Motor neuron (in vitro differentiated cells): Measurements from ENCODE around the gene CMTM4. TPM values are rescaled to one million over a fixed set of nuclear protein-coding genes. Genes with fewer than 3 reads are reported as not detected.
A peak's percentile ranks its signal among the peaks of the same experiment; 100 is the strongest.
"Not testable (repeated sequence)": the region's sequence is repeated elsewhere in the genome, so short reads cannot be mapped to it uniquely, and the experiment has no call there.

Source experiments
- ATAC-seq, 8 experiments: fragments of 200-7000 bp; cut with Tn5 transposase; replicated peaks in 6 of 8; 2 replicates each; pipeline ENCODE4 v1.8.0; 2021; ENCODE audit warnings: mild to moderate bottlenecking in 8 of 8, moderate library complexity in 8 of 8
- H3K27ac ChIP-seq, 2 donors: fragments of 250-450 bp; sonication (Bioruptor Pico); 2 replicates each; pipeline ENCODE4 v1.9.0; 2021; ENCODE audit warnings: antibody characterized with exemption in 2 of 2, mild to moderate bottlenecking in 2 of 2, moderate library complexity in 1 of 2
- H3K4me1 ChIP-seq, 2 donors: fragments of 250-450 bp; sonication (Bioruptor Pico); replicated peaks in 1 of 2; 2 replicates each; pipeline ENCODE4 v1.6.1; 2021; ENCODE audit warnings: antibody characterized with exemption in 2 of 2, mild to moderate bottlenecking in 2 of 2, moderate library complexity in 1 of 2
- H3K4me3 ChIP-seq, 5 donors: fragments of 250-450 bp; sonication (Bioruptor Pico); 2 replicates each; pipeline ENCODE4 v1.9.0; 2021; ENCODE audit warnings: antibody characterized with exemption in 5 of 5, mild to moderate bottlenecking in 5 of 5, moderate library complexity in 4 of 5
- WGBS, 10 experiments: fragments of 450-650 bp; shearing (Covaris generic); methylation state at CpG; one replicate each; pipeline ENCODE4 v1.0.0; 2022; 5-methylcytosine and 5-hydroxymethylcytosine counted together
- in situ Hi-C, 9 experiments: fragments of 400-800 bp; cut with MboI; loops; one replicate each; pipeline ENCODE4 v1.15.0; 2021; ENCODE audit warnings: low sequenced_read_pairs in 9 of 9, low pct_unique_long_range_greater_than_20kb in 2 of 9; ENCODE audit not compliant: unreplicated experiment in 9 of 9
- total RNA-seq, 8 experiments: library from RNA; unstranded; fragments of 300-600 nt; gene quantifications; 2 replicates each; pipeline versions ENCODE4 v1.2.3 to v1.2.4, GENCODE V29; 2022

The CMTM4 gene
- total RNA-seq, 8 experiments from 2014 or later = 8.3 to 45.3 (median 12.3) TPM

DNA sequence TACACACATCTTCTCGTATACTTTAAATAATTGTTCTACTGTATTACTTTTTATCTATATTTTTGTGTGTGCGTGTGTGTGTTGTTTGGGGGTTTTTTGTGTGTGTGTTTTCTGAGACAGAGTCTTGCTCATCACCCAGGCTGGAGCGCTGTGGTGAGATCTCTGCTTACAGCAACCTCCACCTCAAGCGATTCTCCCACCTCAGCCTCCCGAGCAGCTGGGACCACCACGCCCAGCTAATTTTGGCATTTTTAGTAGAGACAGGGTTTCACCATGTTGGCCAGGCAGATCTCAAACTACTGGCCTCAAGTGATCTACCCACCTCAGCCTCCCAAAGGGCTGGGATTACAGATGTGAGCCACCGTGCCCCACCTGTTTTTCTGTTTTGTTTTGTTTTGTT lies 1.5 kb upstream of the CMTM4 start:
- ATAC-seq = no peak
- in situ Hi-C loops = no loop called here
- H3K4me3 ChIP-seq = no peak overlapping the region
- no peak overlapping the region for H3K27ac ChIP-seq
- H3K4me1 ChIP-seq = peaks cover 9 to 12% of the 10 kb centered on the region in 2 donors
- WGBS, 10 experiments = 33 to 100% (median 92%) methylated on average over 1 to 7 of the region's 7 CpGs; no CpG with 5 or more reads in 1 of the 10 experiments

DNA sequence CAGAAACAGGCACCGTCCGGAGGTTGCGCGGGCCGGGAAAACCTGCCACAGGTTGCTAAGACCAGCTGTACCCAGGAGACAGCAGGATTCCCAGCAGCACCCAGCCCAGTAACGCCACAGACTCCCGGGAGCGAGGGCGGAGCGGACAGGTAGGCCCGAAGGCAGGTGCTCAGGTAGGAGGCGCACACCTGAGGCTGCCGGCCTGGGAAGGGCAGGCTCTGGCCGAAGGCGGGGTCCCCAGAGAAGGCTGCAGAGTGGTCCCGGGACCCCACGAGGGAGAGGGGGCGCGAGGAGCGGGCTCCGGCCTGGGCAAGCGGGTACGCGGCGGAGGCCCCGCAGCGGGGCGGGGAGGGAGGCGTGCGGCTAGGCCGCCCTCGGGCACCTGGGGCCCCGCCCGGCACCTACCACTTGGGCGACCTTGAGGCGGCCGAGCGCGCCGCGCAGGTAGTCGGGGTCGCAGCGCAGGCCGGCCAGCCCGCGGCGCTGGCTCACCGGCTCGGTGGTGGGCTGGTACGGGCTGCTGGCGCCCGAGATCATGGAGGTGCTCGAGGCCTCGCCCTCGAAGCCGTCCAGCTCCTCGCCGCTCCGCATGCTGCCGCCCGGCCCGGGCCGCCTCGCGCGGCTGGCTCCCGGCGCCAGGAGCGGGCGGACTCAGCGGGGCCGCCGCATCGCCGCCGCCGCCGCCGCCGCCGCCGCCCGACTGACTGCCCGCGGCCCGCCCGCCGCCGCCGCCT lies 441 bp downstream of the CMTM4 start:
- WGBS, 10 experiments = 18 to 34% methylated on average over 4 to 13 of the region's 91 CpGs; no CpG with 5 or more reads in 8 of the 10 experiments
- peak in 6 of 8 experiments; percentile 5 to 56 (median 54) for ATAC-seq
- Histone ChIP-seq H3K4me1 (peaks cover 9 to 12% of the 10 kb centered on the region in 2 donors), H3K27ac (peak overlapping the region; percentile 16 to 60), H3K4me3 (peak overlapping the region; percentile 53 to 94 (median 64))
- in situ Hi-C loops = no loop called here

DNA sequence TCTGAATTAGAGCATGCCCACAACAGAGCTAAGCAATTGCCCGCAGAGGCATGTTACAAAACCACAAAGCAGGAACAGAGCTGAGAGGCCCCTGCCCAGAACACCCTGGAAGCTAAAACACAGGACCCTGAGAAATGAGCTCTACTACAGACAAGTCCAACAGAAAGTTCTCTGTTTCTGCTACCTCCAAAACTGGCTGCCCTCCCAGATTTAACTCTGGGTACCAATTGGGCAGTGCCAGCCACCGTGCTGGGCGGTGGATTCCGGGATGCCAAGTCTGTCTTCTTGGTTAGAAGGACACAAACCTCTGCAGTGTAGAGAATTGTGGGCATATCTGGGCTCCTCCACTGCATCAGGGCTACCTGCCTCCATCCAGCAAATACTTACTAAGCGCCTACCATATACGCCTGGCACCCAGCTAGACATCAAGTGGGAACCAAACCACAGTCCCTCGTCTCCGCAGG lies 1.0 kb downstream of the CMTM4 start:
- WGBS, 10 experiments = 55 to 77% (median 62%) methylated on average over 1 to 7 of the region's 8 CpGs; no CpG with 5 or more reads in 5 of the 10 experiments
- Histone ChIP-seq H3K4me1 (peaks cover 9 to 12% of the 10 kb centered on the region in 2 donors), H3K4me3 (peak overlapping the region; percentile 53 to 94 (median 64)), H3K27ac (no peak overlapping the region)
- in situ Hi-C loops = no loop called here
- no peak for ATAC-seq

- in situ Hi-C loops = no loop called here
- no peak for ATAC-seq
- H3K4me3 ChIP-seq = no peak overlapping the region
- 86 to 100% (median 98%) methylated on average over 1 to 4 of the region's 4 CpGs for WGBS, 10 experiments
- no peak overlapping the region for H3K27ac ChIP-seq
- H3K4me1 ChIP-seq = peaks cover 9 to 17% of the 10 kb centered on the region in 2 donors
These were observed 3.4 kb downstream of the CMTM4 start for GRCh38 chr16:66693149-66693548.

GRCh38 chr16:66692341-66692740 lies 4.2 kb downstream of the CMTM4 start:
- ATAC-seq = no peak
- in situ Hi-C loops = no loop called here

DNA sequence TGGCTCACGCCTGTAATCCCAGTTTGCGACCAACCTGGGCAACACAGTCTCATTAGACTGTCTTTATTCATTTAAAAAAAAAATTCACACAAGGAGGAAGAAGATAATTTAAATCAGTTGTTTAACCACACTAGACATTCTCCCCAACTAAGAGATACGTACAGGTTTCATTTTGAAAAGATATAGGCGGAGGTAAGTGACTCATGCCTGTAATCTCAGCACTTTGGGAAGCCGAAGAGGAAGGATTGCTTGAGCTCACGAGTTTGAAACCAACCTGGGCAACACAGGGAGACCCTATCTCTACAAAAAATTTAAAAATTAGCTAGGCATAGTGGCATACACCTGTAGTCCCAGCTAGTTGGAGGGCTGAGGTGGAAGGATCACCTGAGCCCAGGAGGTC lies 5.3 kb downstream of the CMTM4 start:
- in situ Hi-C loops = no loop called here
- no peak overlapping the region for H3K4me3 ChIP-seq
- H3K27ac ChIP-seq = no peak overlapping the region
- WGBS, 10 experiments = 86 to 100% (median 93%) methylated on average over 3 to 6 of the region's 6 CpGs; no CpG with 5 or more reads in 2 of the 10 experiments
- ATAC-seq = no peak
- H3K4me1 ChIP-seq = peaks cover 9 to 14% of the 10 kb centered on the region in 2 donors

More at GRCh38 chr16:66692341-66692740, 4.2 kb downstream of the CMTM4 start:
- peaks cover 9 to 16% of the 10 kb centered on the region in 2 donors for H3K4me1 ChIP-seq
- H3K27ac ChIP-seq = no peak overlapping the region
- no peak overlapping the region for H3K4me3 ChIP-seq
- 40 to 100% (median 92%) methylated on average over 1 to 6 of the region's 6 CpGs; no CpG with 5 or more reads in 2 of the 10 experiments for WGBS, 10 experiments

GRCh38 chr16:66690106-66690847 lies 6.3 kb downstream of the CMTM4 start:
- H3K27ac ChIP-seq = no peak overlapping the region
- no peak overlapping the region for H3K4me3 ChIP-seq
- H3K4me1 ChIP-seq = peaks cover 6 to 11% of the 10 kb centered on the region in 2 donors
- in situ Hi-C loops = no loop called here
- peak in 3 of 8 experiments; percentile 72 to 91 (median 73) for ATAC-seq
- WGBS, 10 experiments = 29 to 100% (median 59%) methylated on average over 1 to 7 of the region's 7 CpGs

GRCh38 chr16:66689282-66689681 lies 7.3 kb downstream of the CMTM4 start:
- no peak for ATAC-seq
- no peak overlapping the region for H3K4me3 ChIP-seq
- peaks cover 0 to 6% of the 10 kb centered on the region in 2 donors for H3K4me1 ChIP-seq
- no peak overlapping the region for H3K27ac ChIP-seq
- WGBS, 10 experiments = 80 to 100% (median 91%) methylated on average over 1 to 6 of the region's 6 CpGs; no CpG with 5 or more reads in 1 of the 10 experiments
- in situ Hi-C loops = no loop called here

GRCh38 chr16:66687906-66688625 lies 8.5 kb downstream of the CMTM4 start:
- Histone ChIP-seq H3K4me3 (no peak overlapping the region), H3K4me1 (peaks cover 0 to 6% of the 10 kb centered on the region in 2 donors), H3K27ac (no peak overlapping the region)
- ATAC-seq = peak in 3 of 8 experiments; percentile 16 to 45 (median 29)
- 86 to 100% (median 99%) methylated on average over 1 to 7 of the region's 9 CpGs; no CpG with 5 or more reads in 2 of the 10 experiments for WGBS, 10 experiments
- in situ Hi-C loops = no loop called here

GRCh38 chr16:66685501-66686115 lies 10.9 kb downstream of the CMTM4 start:
- H3K27ac ChIP-seq, in situ Hi-C loops, H3K4me1 ChIP-seq, H3K4me3 ChIP-seq, ATAC-seq: not testable (repeated sequence)
- WGBS, 10 experiments = 90 to 100% (median 96%) methylated on average over 1 to 12 of the region's 14 CpGs; no CpG with 5 or more reads in 4 of the 10 experiments

DNA sequence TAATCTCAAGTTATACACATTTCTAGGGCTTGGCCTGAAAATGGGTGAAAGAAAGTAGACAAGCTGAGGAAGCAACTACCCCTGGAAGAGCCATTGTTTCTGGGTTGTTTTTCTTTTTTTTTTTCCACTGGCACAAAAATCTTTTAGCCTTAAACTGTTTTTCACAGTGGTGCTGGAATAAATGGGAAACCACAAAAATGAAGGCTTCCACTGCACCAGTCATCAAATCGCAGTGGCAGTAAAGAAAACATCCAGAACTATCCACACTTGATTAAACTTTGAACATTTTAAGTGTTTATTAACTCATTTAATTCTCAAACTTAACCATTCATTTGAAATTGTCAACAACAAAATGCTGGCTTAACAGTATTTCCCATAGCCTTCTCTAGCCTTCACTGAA lies 14.3 kb downstream of the CMTM4 start:
- 22 to 100% (median 100%) methylated on average over 1 of the region's 1 CpG; no CpG with 5 or more reads in 2 of the 10 experiments for WGBS, 10 experiments
- Histone ChIP-seq H3K27ac (no peak overlapping the region), H3K4me1 (no peaks in the 10 kb centered on the region), H3K4me3 (no peak overlapping the region)
- ATAC-seq = no peak
- in situ Hi-C loops = no loop called here

DNA sequence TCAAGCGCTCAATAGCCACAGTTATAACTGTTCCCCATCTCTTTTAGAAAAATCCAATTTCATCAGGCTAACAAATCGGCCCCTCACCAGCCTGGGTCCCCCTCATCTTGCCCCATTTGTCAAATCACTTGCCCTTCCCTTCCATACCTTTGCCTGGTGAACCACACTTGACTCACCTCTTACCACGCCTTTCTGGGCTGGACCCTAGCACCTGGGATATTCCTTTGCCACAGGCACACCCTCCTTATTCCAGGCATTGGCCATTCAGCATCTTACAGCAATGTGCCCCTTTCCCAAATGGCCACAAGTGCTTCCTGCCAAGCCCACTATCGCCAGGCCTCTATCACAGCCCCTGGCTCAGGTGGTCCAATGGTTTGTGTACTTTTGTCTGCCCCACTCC lies 14.9 kb downstream of the CMTM4 start:
- ATAC-seq = no peak
- H3K4me1 ChIP-seq = no peaks in the 10 kb centered on the region
- no peak overlapping the region for H3K4me3 ChIP-seq
- H3K27ac ChIP-seq = no peak overlapping the region
- 80 to 100% (median 100%) methylated on average over 1 to 3 of the region's 4 CpGs; no CpG with 5 or more reads in 3 of the 10 experiments for WGBS, 10 experiments
- in situ Hi-C loops = no loop called here
